ENCODE measurements around the gene UNC13D. TPM values are rescaled to one million over a fixed set of nuclear protein-coding genes. Genes with fewer than 3 reads are reported as not detected.
A peak's percentile ranks its signal among the peaks of the same experiment; 100 is the strongest.

The UNC13D gene
- total RNA-seq, 3 donors from 2014 or later = 5.6 to 15.5 (median 8.5) TPM

DNA sequence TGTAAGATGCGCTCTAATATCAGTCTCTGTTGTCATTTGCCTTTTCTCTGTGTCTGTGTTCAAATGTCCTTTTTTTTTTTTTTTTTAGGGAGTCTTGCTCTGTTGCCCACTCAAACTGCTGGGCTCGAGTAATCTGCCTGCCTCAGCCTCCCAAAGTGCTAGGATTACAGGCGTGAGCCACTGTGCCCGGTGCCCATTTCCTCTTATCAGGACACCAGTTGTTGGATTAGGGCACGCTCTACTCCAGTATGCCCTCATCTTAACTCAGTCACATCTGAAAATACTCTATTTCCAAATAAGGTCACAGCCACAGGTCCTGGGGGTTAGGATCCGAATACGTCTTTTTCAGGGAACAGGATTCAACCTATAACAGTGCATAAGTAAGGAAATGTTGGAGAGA is 36.1 kb upstream of the UNC13D start:
- peaks cover 5 to 18% of the 10 kb centered on the region in 2 donors for H3K4me1 ChIP-seq
- H3K27ac ChIP-seq = no peak overlapping the region
- no peaks in the 10 kb centered on the region for H3K36me3 ChIP-seq
- no peaks in the 10 kb centered on the region for H3K27me3 ChIP-seq
- no peak overlapping the region for H3K4me3 ChIP-seq
- intact Hi-C loops (cut with DNase I; ENCODE audit: low total_unique reads) = no loop called here
- H3K9me3 ChIP-seq = no peaks in the 10 kb centered on the region
- no peak for DNase-seq (ENCODE audit: low spot score in 2 of 2)
- TF ChIP-seq POLR2A (IDR thresholded peaks at IDR 0.05) = no peak
- TF ChIP-seq, protein P1, sequence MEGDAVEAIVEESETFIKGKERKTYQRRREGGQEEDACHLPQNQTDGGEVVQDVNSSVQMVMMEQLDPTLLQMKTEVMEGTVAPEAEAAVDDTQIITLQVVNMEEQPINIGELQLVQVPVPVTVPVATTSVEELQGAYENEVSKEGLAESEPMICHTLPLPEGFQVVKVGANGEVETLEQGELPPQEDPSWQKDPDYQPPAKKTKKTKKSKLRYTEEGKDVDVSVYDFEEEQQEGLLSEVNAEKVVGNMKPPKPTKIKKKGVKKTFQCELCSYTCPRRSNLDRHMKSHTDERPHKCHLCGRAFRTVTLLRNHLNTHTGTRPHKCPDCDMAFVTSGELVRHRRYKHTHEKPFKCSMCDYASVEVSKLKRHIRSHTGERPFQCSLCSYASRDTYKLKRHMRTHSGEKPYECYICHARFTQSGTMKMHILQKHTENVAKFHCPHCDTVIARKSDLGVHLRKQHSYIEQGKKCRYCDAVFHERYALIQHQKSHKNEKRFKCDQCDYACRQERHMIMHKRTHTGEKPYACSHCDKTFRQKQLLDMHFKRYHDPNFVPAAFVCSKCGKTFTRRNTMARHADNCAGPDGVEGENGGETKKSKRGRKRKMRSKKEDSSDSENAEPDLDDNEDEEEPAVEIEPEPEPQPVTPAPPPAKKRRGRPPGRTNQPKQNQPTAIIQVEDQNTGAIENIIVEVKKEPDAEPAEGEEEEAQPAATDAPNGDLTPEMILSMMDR (IDR thresholded peaks at IDR 0.05) = no peak
- no peak for TF ChIP-seq POLR2AphosphoS5 (IDR thresholded peaks at IDR 0.05)

DNA sequence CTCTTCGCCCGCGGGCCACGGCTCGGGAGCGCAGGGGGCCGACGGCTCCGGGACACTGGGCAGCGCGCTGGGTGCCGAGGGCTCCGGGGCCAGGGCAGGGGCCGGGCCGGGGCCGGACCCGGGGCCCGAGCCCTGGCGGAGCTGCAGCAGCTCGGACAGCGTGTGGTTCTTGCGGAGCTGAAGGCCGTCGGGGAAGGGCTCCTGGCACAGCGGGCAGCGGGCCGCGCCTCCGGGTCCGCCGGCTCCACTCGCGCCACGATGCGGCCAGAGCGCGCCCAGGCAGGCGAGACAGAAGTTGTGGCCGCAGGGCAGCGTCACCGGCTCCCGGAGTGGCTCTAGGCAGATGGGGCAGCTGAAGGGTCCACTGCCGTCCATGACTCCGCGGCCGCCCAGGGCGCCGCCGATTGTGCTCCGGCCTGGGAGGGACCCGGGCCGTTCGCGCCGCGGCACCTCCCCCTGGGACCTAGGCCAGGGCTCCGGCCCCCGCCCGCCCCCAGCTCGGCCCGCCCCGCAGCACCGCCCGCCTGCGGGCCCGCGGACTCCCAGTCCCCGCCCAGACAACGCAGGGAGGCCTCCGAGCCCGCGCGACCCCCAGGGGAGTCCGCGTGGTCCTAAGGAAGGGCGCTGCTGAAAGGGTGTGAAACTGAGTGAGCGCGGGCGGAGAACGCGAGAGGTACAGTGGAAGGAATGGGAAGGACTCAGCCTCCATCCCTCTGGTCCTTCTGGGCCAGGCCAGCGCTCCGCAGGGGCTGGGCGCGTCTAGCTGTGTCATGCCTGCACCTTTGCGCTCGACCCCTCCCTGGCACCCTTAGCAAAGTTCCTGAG is 34.2 kb upstream of the UNC13D start, which contains the start of gene TRIM47:
TSS of gene TRIM47 (minus strand) at position 408 of the 825 bp plus-strand sequence. CDS start at position 375, 33 bp downstream.
- no peaks in the 10 kb centered on the region for H3K9me3 ChIP-seq
- H3K27ac ChIP-seq = peak within 1 kb of the TSS; percentile 95 to 97
- no peaks in the 10 kb centered on the region for H3K27me3 ChIP-seq
- peaks cover 10 to 31% of the 10 kb centered on the region in 2 donors for H3K4me1 ChIP-seq
- H3K4me3 ChIP-seq = peak within 1 kb of the TSS; percentile 58 to 94 (median 63)
- intact Hi-C loops (cut with DNase I; ENCODE audit: low total_unique reads) = no loop called here
- DNase-seq (ENCODE audit: low spot score in 2 of 2) = peak in 1 of 2 donors; percentile 59
- no peaks in the 10 kb centered on the region for H3K36me3 ChIP-seq
- TF ChIP-seq, protein P1 (IDR thresholded peaks at IDR 0.05) = peak in 1 of 3 donors; percentile 20
- TF ChIP-seq POLR2AphosphoS5 (IDR thresholded peaks at IDR 0.05) = peak in 2 of 3 donors; percentile 12 to 30
- no peak for TF ChIP-seq POLR2A (IDR thresholded peaks at IDR 0.05)

DNA sequence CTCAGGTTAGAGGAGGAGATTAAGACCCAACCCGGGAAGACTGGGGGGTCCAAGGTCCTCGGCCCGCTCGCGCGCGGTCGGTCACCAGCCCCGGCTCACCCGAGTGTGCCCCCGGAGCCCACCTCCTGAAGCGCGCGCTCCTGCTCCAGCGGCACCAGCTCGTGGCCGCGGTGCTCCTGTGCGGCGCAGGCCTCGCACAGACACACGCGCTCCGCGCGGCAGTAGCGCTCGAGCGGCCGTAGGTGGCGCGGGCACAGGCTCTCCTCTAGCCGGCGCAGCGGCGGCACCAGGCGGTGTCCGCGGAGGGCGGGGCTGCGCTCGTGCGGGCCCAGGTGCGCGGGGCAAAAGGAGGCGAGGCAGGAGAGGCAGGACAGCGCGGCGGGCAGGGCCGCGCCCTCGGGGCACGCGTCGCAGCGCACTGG is 33.6 kb upstream of the UNC13D start:
- DNase-seq (ENCODE audit: low spot score in 2 of 2) = peak; percentile 64 to 70
- Histone ChIP-seq H3K9me3 (no peaks in the 10 kb centered on the region), H3K27ac (peak overlapping the region; percentile 95 to 97), H3K4me3 (peak overlapping the region; percentile 58 to 94 (median 63)), H3K27me3 (no peaks in the 10 kb centered on the region), H3K4me1 (peaks cover 15 to 37% of the 10 kb centered on the region in 2 donors), H3K36me3 (no peaks in the 10 kb centered on the region)
- TF ChIP-seq, protein P1 (IDR thresholded peaks at IDR 0.05) = peak; percentile 42 to 54 (median 43)
- TF ChIP-seq POLR2AphosphoS5 (IDR thresholded peaks at IDR 0.05) (no peak), POLR2A (IDR thresholded peaks at IDR 0.05) (no peak)
- intact Hi-C loops (cut with DNase I; ENCODE audit: low total_unique reads) = no loop called here

DNA sequence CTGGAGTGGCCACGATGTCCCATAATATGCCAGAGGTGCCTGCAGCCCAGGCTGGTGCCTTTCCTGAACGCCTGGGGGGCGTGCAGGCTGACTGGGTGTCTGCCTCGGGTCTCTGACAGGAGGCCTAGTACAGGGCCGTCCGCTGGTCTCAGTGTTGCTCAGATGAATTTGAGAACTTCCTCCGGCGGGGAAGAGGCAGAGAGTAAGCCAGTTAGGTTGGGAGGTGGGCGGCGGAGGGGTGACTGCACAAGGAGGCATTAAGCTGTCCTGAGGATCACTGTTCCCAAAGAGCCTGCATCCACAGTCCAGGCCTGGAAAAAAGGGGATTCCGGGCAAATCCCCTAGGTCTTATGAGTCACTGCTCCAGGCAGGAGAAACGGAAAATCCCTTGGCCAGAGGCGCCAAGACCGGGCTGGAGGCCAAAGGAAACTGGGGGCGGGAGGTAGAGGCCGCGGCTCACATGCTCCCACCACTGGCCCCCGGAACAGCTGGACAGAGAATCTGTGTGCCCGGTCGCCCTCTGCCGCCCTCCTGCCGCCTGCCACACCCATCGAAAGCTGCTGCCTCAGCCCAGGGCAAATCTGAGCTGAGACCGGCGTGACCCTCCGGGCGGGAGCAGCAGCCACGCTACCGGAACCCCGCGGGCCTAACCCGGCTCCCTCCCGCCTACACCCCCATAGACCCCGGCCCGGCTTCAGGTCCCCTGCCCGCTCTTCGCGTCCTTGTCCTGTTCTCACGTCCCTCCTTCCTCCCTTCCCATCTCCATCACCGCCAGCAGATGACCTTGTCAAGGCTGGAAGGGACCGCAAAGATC is 32.9 kb upstream of the UNC13D start:
- Histone ChIP-seq H3K4me3 (peak overlapping the region; percentile 58 to 94 (median 63)), H3K27ac (peak overlapping the region; percentile 95 to 97), H3K9me3 (no peaks in the 10 kb centered on the region), H3K4me1 (peaks cover 15 to 43% of the 10 kb centered on the region in 2 donors), H3K27me3 (no peaks in the 10 kb centered on the region), H3K36me3 (no peaks in the 10 kb centered on the region)
- peak; percentile 71 to 82 for DNase-seq (ENCODE audit: low spot score in 2 of 2)
- peak in 2 of 3 donors; percentile 71 to 92 for TF ChIP-seq POLR2AphosphoS5 (IDR thresholded peaks at IDR 0.05)
- TF ChIP-seq, protein P1 (IDR thresholded peaks at IDR 0.05) = no peak
- intact Hi-C loops (cut with DNase I; ENCODE audit: low total_unique reads) = no loop called here
